Measurements from ENCODE around the gene MAP3K7CL.
A peak's percentile ranks its signal among the peaks of the same experiment; 100 is the strongest.
"Not testable (repeated sequence)": the region's sequence is repeated elsewhere in the genome, so short reads cannot be mapped to it uniquely, and the experiment has no call there.

MAP3K7CL gene

GRCh38 chr21:29133796-29134195, 3.4 kb downstream of the MAP3K7CL start:
- no peak for DNase-seq (ENCODE audit: low read depth)

DNA sequence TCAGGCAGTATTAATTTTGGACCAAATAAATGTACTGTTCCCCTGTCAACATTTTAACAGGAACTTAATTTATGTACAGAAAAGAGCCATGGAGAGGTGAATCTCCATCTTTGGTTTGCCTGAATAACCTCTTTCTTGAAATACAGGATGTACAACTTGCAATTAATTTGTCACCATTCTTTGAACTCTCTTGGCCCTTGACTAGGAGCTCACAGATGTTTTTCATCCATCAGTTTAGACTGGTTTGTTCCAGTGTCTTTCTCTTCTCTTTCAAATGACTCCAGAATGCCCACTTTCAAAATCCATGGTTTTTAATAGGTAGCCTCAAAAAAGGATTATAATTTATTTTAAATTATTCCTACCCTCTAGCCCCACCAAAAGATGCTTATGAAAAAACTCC, 5.0 kb downstream of the MAP3K7CL start:
- no peak for DNase-seq (ENCODE audit: low read depth)

- DNase-seq (ENCODE audit: low read depth): no peak
These were observed 5.6 kb downstream of the MAP3K7CL start for GRCh38 chr21:29136033-29136432.

- DNase-seq (ENCODE audit: low read depth): peak; percentile 58
These were observed 14.4 kb downstream of the MAP3K7CL start for GRCh38 chr21:29144736-29145353.

- DNase-seq (ENCODE audit: low read depth): peak; percentile 95
These were observed 14.9 kb downstream of the MAP3K7CL start for GRCh38 chr21:29145354-29145782.

DNA sequence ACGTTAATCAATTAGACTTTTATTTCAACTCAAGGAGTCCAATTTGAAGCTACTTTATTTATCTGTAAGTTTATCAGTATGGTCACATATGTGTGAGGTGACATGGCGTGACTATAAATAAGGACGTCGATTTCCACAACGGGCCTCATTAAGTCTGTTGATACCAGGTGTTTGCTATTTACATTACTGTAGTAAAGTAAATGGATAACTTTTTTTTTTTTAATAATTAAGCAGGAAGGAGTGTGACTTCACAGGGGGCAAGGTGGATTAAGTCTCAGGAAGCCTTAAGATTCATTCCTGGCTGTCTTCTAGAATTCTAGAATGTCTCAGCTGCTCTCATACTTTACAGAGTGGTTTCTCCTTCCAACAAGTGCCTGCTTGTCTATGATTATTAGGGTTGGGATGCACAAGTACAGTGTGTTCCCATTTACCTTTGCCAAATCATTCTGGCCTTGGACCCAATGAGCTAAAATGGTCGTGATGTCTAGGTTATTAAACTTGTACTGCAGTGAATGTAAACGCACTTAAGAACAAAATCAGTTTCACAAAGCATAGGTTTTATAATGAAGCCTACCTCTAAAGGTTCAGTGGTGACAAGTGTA, 15.5 kb downstream of the MAP3K7CL start:
- no peak for DNase-seq (ENCODE audit: low read depth)

DNA sequence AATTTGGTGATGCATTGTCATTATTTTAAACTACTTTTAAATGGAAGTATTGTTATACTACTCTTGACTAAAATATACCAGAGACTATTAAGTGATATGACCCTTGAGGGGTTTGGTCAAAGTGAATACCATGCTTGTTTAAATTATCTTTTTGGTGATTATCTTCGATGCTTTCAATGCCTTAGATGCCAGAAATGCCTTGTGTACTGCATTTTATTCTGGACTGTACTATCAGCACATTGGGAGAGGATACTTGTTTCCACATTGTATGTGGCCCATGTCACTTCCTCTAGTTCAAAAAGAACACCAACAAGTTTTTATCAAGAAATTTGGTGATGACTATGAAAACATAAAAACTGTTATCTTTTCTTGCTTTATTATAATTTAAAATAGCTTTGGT, 16.3 kb downstream of the MAP3K7CL start:
- no peak for DNase-seq (ENCODE audit: low read depth)

GRCh38 chr21:29148530-29148929, 18.1 kb downstream of the MAP3K7CL start:
- DNase-seq (ENCODE audit: low read depth): peak; percentile 21

DNA sequence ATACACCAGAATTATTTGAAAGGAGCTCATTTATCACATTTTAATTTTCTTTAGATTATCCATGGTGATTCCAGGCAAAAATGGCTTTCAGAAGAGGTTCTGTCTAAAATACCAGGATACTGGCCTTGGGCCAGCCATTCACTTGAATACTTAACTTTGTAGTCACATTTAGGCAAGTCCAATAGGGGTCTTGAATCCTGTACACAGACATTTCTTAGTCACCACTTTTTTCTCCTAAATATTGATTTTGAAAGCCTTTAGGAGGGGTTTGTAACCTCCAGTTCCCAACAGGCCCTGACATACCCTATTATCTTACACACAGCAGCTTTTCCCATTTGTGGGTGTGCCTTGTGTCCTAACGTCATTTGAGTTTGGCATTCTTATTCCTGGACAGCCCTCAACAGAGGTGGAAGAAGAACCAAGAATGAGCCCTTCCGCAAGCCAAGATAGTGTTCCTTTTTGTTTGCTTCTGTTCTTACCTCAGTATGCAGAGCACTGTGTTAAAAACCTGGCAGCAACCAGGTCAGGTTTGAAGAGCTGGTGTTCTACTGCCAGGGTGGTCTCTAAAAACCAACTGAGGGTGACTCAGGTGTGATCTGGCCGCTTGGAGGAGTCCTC, 19.5 kb downstream of the MAP3K7CL start:
- peak; percentile 80 for DNase-seq (ENCODE audit: low read depth)

- no peak for DNase-seq (ENCODE audit: low read depth)
These were observed 21.5 kb downstream of the MAP3K7CL start for GRCh38 chr21:29151931-29152330.

- no peak for DNase-seq (ENCODE audit: low read depth)
These were observed 22.5 kb downstream of the MAP3K7CL start for GRCh38 chr21:29152916-29153315.

DNA sequence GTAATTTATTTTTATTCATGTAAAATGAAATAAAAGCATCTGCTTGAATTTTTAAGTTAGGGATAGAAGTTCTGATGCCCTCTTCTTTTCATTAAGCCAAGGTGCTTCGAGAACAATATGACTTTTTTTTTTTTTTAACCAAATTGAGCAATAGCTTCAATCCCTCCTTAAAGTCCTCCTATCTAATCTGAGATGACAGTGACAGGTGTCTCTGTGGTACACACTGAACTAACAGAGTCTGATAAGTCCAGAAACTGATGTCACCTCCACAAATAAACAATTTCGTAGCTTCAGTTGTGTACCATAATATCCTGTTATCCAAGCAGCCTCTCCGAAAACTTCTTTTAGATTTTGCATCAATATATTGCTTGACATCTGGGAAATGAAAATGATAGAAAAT, 23.8 kb downstream of the MAP3K7CL start:
- DNase-seq (ENCODE audit: low read depth): no peak

DNA sequence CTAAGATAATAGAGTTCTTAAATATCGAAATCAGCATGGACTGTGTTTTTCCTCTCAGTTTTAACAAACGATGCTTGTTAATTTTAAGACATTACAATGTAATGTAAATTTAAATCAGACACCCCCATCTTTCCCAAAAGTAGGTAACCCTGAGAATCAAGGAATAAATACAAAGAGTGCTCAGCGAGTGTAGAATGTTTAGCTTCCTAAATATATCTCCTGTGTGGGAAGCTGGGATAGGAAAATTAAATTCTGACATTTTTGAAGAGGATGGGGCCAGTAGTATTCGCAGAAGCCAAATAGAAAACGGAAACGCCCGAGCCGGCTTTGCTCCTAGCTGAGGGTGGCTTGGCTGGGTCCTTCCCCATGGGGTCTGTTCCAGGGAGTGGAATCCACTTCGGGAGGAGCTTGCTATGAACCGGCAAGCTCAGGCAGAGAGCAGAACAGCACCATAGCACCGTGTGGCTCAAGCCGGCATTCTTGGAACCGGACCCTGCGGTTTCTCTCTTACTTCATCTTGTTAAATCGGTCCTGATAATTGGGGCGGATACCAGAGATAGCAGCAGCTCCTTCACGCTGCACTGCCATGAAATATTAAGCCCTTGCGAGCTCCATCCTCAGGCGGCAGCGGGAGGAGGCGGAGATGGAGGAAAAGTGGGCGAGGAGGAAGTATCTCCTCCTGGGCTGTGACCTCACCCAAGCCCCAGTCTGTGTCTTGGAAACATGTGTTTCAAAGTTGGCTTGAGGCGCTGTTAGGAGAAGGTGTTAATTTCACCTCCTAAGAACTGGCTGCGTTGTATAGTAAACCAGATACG, 24.9 kb downstream of the MAP3K7CL start:
- DNase-seq (ENCODE audit: low read depth): peak; percentile 73

DNA sequence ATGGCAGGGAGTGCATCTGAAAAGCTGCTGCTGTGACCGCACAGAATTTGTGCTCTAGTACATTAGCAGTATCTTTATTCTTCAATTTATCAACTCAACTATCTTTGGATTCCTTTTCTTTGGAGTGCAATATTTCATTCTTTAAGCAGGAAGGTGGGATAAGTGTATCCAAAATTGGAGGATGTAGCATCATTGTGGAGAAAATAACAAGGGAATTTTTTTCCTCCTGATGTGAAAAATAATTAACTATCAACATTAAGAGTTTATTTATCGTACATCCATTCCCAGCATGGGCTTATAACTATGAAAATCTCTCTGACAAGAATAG, 25.5 kb downstream of the MAP3K7CL start:
- DNase-seq (ENCODE audit: low read depth): no peak

DNA sequence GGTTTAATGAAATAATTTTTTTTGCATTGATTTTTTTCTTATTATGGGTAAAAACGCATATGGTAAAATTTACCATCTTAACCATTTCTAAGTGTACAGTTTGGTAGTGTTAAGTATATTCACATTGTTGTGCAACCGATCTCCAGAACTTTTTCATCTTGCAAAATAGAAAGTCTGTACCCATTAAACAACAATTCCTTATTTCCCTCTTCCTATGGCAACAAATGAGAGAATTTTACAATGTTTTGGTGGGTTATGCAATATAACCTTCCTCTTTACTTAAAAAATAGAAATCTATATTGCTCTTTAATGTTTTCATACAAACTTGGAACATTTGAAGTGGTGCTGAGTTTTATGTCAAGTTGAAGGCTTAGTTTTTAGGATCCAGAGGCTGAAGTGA, 26.6 kb downstream of the MAP3K7CL start:
- no peak for DNase-seq (ENCODE audit: low read depth)

DNA sequence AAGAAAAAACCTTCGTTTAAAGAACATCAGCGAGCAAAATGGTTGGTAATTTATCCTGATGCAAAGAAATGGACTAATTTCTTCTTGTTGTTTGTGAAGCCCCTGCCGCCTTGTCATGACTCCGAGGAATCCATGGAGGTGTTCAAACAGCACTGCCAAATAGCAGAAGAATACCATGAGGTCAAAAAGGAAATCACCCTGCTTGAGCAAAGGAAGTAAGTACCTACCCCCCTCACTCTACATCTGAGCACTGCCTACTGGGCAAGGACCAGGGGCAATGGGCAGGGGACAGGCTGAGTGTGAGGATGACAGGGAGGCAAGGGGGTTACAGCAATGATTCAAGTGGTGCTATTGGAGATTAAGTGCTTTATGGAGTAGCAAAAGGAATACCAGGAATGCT, 29.4 kb downstream of the MAP3K7CL start:
- no peak for DNase-seq (ENCODE audit: low read depth)

DNA sequence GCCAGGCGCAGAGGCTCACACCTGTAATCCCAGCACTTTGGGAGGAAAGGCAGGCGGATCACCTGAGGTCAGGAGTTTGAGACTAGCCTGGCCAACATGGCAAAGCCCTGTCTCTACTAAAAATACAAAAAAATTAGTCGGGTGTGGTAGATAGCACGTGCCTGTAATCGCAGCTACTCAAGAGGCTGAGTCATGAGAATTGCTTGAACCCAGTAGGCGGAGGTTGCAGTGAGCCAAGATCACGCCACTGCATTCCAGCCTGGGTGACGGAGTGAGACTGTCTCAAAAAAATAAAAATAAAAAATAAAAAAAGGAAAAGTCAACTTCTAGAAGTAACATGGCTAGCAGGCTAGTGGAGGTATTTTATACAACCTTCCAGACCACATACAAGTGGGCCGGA, 32.4 kb downstream of the MAP3K7CL start:
- peak; percentile 84 for DNase-seq (ENCODE audit: low read depth)

- DNase-seq (ENCODE audit: low read depth): peak; percentile 29
These were observed 33.1 kb downstream of the MAP3K7CL start for GRCh38 chr21:29163341-29164115.

GRCh38 chr21:29164323-29164942, 34.0 kb downstream of the MAP3K7CL start:
- DNase-seq (ENCODE audit: low read depth): peak; percentile 89

- no peak for DNase-seq (ENCODE audit: low read depth)
These were observed 35.9 kb downstream of the MAP3K7CL start for GRCh38 chr21:29166323-29166722.

GRCh38 chr21:29166853-29167252, 36.4 kb downstream of the MAP3K7CL start:
- no peak for DNase-seq (ENCODE audit: low read depth)

GRCh38 chr21:29167481-29167880, 37.0 kb downstream of the MAP3K7CL start:
- DNase-seq (ENCODE audit: low read depth): not testable (repeated sequence)
